Hepatocyte (in vitro differentiated cells): ENCODE measurements around the gene AGRN. TPM values are rescaled to one million over a fixed set of nuclear protein-coding genes. Genes with fewer than 3 reads are reported as not detected.
A peak's percentile ranks its signal among the peaks of the same experiment; 100 is the strongest.
"Not testable (repeated sequence)": the region's sequence is repeated elsewhere in the genome, so short reads cannot be mapped to it uniquely, and the experiment has no call there.

Experiments used
- DNase-seq: peaks from one replicate; pipeline ENCODE4 v3.0.0-alpha.2; 2016; ENCODE audit warnings: low spot score
- H2AFZ ChIP-seq: fragments of 200-600 bp; sonication (generic); 2 replicates; pipeline ENCODE4 v1.6.0; 2016; ENCODE audit warnings: antibody characterized with exemption, mild to moderate bottlenecking
- H3K27ac ChIP-seq: fragments of 200-600 bp; sonication (generic); 2 replicates; pipeline ENCODE4 v1.5.1; 2016; ENCODE audit warnings: mild to moderate bottlenecking
- H3K27me3 ChIP-seq: fragments of 200-600 bp; sonication (generic); 2 replicates; pipeline ENCODE4 v1.6.1; 2016
- H3K36me3 ChIP-seq: fragments of 200-600 bp; sonication (generic); replicated peaks from 2 replicates; pipeline ENCODE4 v1.5.1; 2016; ENCODE audit warnings: low read depth; ENCODE audit not compliant: insufficient read depth
- H3K4me1 ChIP-seq: fragments of 200-600 bp; sonication (generic); 2 replicates; pipeline ENCODE4 v1.5.1; 2016; ENCODE audit warnings: mild to moderate bottlenecking, moderate library complexity; ENCODE audit not compliant: insufficient read depth
- H3K4me2 ChIP-seq: fragments of 200-600 bp; sonication (generic); 2 replicates; pipeline ENCODE4 v1.6.0; 2016
- H3K4me3 ChIP-seq: fragments of 200-600 bp; sonication (generic); 2 replicates; pipeline ENCODE4 v1.5.1; 2016; ENCODE audit warnings: mild to moderate bottlenecking
- H3K79me2 ChIP-seq: fragments of 200-600 bp; sonication (generic); 2 replicates; pipeline ENCODE4 v1.6.0; 2017; ENCODE audit warnings: mild to moderate bottlenecking
- H3K9me2 ChIP-seq: fragments of 200-600 bp; sonication (generic); replicated peaks from 2 replicates; pipeline ENCODE4 v1.6.0; 2017; ENCODE audit warnings: mild to moderate bottlenecking; ENCODE audit not compliant: insufficient read depth
- H3K9me3 ChIP-seq: fragments of 200-600 bp; sonication (generic); 2 replicates; pipeline ENCODE4 v1.5.1; 2016; ENCODE audit warnings: low read depth, mild to moderate bottlenecking
- H4K20me1 ChIP-seq: fragments of 200-600 bp; sonication (generic); 2 replicates; pipeline ENCODE4 v1.6.0; 2016; ENCODE audit warnings: mild to moderate bottlenecking; ENCODE audit not compliant: insufficient read depth, poor library complexity, severe bottlenecking
- EZH2 ChIP-seq: fragments of 200-600 bp; sonication (generic); IDR thresholded peaks from 2 replicates; pipeline ENCODE4 v1.6.1; 2016; ENCODE audit warnings: antibody characterized with exemption, mild to moderate bottlenecking, borderline replicate concordance
- EZH2phosphoT487 ChIP-seq: fragments of 200-600 bp; sonication (generic); IDR thresholded peaks from one replicate; pipeline ENCODE4 v1.6.1; 2018; ENCODE audit warnings: antibody characterized with exemption, mild to moderate bottlenecking, low read depth, moderate library complexity; ENCODE audit not compliant: unreplicated experiment, severe bottlenecking
- WGBS: methylation state at CpG from one replicate; pipeline ENCODE4 v1.1.6; 2016; ENCODE audit warnings: low lambda C conversion rate; ENCODE audit errors: missing lambda C conversion rate; 5-methylcytosine and 5-hydroxymethylcytosine counted together
- polyA plus RNA-seq: library from polyadenylated mRNA; unstranded; fragments of >200 nt; fragmentation: Nextera tagmentation; extraction: Ambion mirVana; gene quantifications from 2 replicates; pipeline ENCODE4 v1.2.1, GENCODE V29; 2016
- total RNA-seq: library from RNA; depleted of rRNA; stranded (reverse); fragments of >200 nt; gene quantifications from 2 replicates; pipeline ENCODE4 v1.2.3, GENCODE V29; 2014
- TF ChIP-seq, protein P1 (sequence below): fragments of 200-600 bp; sonication (generic); IDR thresholded peaks from 2 replicates; pipeline ENCODE4 v1.5.1; 2016; ENCODE audit warnings: antibody characterized with exemption, mild to moderate bottlenecking; ENCODE audit not compliant: poor library complexity

The AGRN gene
- total and polyA plus RNA-seq, 2 experiments from 2014 or later: 53.3 to 81.8 TPM

DNA sequence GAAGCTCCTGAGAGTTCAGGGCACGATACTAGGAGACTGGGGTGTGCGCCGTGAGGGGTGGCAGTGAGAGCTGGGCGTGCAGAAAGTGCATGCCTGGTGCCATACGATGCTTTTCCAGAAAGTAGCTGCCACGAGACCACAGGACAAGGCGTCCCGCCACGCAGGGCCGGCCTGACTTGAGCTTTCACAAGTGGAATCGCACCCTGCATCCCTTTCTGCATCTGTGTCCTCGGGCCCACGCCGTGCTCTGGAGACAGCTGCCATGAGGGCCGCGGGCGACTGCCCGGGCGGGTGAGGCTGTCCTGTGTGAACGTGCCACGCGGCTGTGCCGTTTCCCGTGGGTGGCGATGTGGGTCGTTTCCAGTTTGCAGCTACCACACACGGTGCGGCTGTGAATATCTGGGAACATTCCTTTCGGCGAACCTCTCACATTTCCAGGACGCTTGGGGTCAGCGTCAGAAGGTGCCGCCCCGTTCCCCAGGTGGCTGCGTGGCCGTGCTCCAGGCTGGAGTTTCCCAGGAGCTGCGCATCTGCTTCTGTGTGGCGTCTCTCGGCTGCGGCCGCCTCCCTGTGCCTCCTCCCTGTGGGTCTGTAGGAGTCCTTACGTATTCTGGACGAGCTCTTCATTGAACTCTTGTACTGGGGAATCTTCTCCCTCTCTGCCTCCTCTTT lies 37.0 kb upstream of the AGRN start:
- H3K4me2 ChIP-seq: no peak overlapping the region
- WGBS: 91% methylated on average over 41 of the region's 43 CpGs

DNA sequence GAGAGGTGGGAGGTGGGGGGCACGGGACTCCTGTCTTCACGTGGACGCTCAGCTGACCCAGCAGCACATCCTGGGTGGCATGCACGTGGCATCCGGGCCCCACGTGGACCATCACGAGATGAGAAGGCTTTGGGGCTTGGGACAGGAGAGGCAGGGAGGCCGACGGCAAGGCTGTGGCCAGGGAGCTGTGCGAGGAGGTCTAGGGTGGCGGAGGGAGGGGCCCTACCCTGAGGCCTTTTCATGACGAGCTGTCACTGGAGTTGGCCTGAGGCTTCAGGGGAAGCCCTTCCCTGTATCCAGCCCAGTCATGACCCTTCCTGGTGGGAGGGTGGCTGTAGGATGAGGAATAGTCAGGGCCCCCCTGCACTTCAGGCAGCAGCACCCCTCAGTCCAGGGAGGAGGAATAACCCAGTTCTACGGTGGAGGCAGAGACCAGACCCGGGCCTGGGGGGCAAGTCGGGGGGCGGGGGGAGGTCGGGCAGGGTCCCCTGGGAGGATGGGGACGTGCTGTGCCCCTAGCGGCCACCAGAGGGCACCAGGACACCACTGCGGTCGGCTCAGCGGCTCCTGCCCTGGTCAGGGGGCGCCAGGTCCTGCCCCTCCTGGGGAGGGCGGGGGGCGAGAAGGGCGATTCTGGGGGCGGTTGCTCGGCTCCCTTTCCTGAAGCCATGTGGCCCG lies 36.0 kb upstream of the AGRN start:
- peak overlapping the region; percentile 60 for H2AFZ ChIP-seq
- H3K4me3 ChIP-seq: no peak overlapping the region
- 32% methylated on average over 20 of the region's 29 CpGs for WGBS
- H3K9me3 ChIP-seq: no peaks in the 10 kb centered on the region
- no peak overlapping the region for H3K27ac ChIP-seq
- no peaks in the 10 kb centered on the region for H3K36me3 ChIP-seq
- H4K20me1 ChIP-seq: no peaks in the 10 kb centered on the region
- H3K4me2 ChIP-seq: peak overlapping the region; percentile 95
- peak; percentile 69 for DNase-seq
- H3K27me3 ChIP-seq: peaks cover 5% of the 10 kb centered on the region
- TF ChIP-seq EZH2phosphoT487: no peak
- TF ChIP-seq, protein P1, sequence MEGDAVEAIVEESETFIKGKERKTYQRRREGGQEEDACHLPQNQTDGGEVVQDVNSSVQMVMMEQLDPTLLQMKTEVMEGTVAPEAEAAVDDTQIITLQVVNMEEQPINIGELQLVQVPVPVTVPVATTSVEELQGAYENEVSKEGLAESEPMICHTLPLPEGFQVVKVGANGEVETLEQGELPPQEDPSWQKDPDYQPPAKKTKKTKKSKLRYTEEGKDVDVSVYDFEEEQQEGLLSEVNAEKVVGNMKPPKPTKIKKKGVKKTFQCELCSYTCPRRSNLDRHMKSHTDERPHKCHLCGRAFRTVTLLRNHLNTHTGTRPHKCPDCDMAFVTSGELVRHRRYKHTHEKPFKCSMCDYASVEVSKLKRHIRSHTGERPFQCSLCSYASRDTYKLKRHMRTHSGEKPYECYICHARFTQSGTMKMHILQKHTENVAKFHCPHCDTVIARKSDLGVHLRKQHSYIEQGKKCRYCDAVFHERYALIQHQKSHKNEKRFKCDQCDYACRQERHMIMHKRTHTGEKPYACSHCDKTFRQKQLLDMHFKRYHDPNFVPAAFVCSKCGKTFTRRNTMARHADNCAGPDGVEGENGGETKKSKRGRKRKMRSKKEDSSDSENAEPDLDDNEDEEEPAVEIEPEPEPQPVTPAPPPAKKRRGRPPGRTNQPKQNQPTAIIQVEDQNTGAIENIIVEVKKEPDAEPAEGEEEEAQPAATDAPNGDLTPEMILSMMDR: peak; percentile 96
- no peak for TF ChIP-seq EZH2
- no peaks in the 10 kb centered on the region for H3K79me2 ChIP-seq
- no peaks in the 10 kb centered on the region for H3K4me1 ChIP-seq
- no peaks in the 10 kb centered on the region for H3K9me2 ChIP-seq

More for the DNA sequence above, 37.0 kb upstream of the AGRN start:
- Histone ChIP-seq H4K20me1 (no peaks in the 10 kb centered on the region), H3K9me3 (no peaks in the 10 kb centered on the region), H3K4me1 (no peaks in the 10 kb centered on the region), H3K27me3 (peaks cover 5% of the 10 kb centered on the region), H3K79me2 (no peaks in the 10 kb centered on the region), H3K27ac (no peak overlapping the region), H3K9me2 (no peaks in the 10 kb centered on the region), H3K36me3 (no peaks in the 10 kb centered on the region), H2AFZ (no peak overlapping the region), H3K4me3 (no peak overlapping the region)
- no peak for TF ChIP-seq EZH2
- no peak for TF ChIP-seq EZH2phosphoT487
- TF ChIP-seq, protein P1: no peak
- DNase-seq: no peak

DNA sequence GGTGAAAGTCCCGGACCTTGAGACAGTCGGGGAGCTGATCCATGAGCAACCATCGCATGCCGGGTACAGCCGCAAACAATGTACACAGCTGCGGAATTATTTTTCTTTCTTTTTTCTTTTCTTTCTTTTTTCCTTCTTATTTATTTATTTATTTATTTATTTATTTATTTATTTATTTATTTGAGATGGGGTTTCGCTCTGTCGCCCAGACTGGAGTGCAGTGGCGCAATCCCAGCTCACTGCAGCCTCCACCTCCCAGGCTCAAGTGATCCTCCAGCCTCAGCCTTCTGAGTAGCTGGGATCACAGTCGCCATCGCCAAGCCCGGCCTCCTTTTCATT lies 35.5 kb upstream of the AGRN start:
- Histone ChIP-seq H4K20me1 (no peaks in the 10 kb centered on the region), H2AFZ (peak overlapping the region; percentile 60), H3K36me3 (no peaks in the 10 kb centered on the region), H3K4me1 (no peaks in the 10 kb centered on the region), H3K27me3 (peaks cover 6% of the 10 kb centered on the region), H3K9me2 (no peaks in the 10 kb centered on the region), H3K9me3 (no peaks in the 10 kb centered on the region), H3K27ac (no peak overlapping the region), H3K4me3 (no peak overlapping the region), H3K79me2 (no peaks in the 10 kb centered on the region), H3K4me2 (peak overlapping the region; percentile 95)
- TF ChIP-seq EZH2: no peak
- TF ChIP-seq, protein P1: no peak
- DNase-seq: no peak
- 61% methylated on average over 11 of the region's 12 CpGs for WGBS

DNA sequence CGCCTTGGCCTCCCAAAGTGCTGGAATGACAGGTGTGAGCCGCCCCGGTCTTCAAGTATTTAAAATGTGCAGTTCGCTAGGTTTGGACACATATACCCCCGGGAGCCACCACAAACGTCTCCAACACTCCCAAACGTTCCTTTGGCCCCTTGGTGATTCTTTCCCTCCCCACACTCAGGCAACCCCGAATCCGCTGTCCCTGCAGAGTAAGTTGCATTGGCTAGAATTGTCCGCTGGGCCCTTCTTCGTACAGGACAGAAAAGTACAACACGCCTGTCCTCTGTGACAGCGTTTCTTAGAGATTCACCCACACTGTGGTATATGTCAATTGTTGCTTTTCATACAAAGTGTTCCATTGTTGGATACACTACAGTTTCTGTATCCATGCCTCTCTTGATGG lies 34.8 kb upstream of the AGRN start:
- Histone ChIP-seq H2AFZ (no peak overlapping the region), H3K27ac (no peak overlapping the region), H3K9me3 (no peaks in the 10 kb centered on the region), H4K20me1 (no peaks in the 10 kb centered on the region), H3K4me1 (no peaks in the 10 kb centered on the region), H3K9me2 (no peaks in the 10 kb centered on the region), H3K36me3 (no peaks in the 10 kb centered on the region), H3K4me3 (no peak overlapping the region), H3K4me2 (no peak overlapping the region), H3K79me2 (no peaks in the 10 kb centered on the region), H3K27me3 (peaks cover 9% of the 10 kb centered on the region)
- no peak for TF ChIP-seq EZH2
- TF ChIP-seq, protein P1: no peak
- no peak for TF ChIP-seq EZH2phosphoT487
- DNase-seq: no peak
- 81% methylated on average over 13 of the region's 13 CpGs for WGBS

DNA sequence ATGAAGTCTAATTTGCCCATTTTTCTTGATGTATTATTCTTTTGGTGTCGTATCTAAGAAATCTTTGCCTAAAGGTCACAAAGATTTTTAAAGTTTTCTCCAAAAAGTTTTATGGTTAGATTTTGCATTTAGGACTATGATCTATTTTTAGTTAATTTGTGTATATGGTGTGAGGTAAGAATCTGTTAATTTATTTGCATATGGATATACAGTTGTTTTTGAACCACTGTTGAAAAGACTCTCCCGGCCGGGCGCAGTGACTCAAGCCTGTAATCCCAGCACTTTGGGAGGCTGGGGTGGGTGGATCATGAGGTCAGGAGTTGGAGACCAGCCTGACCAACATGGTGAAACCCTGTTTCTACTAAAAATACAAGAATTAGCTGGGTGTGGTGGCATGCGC lies 31.9 kb upstream of the AGRN start:
- not testable (repeated sequence) for H3K27me3 ChIP-seq, H3K9me3 ChIP-seq, H3K9me2 ChIP-seq, H3K4me1 ChIP-seq, H3K79me2 ChIP-seq, DNase-seq, H3K27ac ChIP-seq, H2AFZ ChIP-seq, H3K36me3 ChIP-seq, H3K4me3 ChIP-seq, H3K4me2 ChIP-seq, H4K20me1 ChIP-seq
- 83% methylated on average over 5 of the region's 5 CpGs for WGBS
